Amniotic epithelial cell (primary cell): ENCODE measurements around the gene DBI.
A peak's percentile ranks its signal among the peaks of the same experiment; 100 is the strongest.

Experiments
- DNase-seq: peaks from one replicate; pipeline ENCODE4 v3.0.0-alpha.2; 2010; ENCODE audit warnings: low read depth

The DBI gene

DNA sequence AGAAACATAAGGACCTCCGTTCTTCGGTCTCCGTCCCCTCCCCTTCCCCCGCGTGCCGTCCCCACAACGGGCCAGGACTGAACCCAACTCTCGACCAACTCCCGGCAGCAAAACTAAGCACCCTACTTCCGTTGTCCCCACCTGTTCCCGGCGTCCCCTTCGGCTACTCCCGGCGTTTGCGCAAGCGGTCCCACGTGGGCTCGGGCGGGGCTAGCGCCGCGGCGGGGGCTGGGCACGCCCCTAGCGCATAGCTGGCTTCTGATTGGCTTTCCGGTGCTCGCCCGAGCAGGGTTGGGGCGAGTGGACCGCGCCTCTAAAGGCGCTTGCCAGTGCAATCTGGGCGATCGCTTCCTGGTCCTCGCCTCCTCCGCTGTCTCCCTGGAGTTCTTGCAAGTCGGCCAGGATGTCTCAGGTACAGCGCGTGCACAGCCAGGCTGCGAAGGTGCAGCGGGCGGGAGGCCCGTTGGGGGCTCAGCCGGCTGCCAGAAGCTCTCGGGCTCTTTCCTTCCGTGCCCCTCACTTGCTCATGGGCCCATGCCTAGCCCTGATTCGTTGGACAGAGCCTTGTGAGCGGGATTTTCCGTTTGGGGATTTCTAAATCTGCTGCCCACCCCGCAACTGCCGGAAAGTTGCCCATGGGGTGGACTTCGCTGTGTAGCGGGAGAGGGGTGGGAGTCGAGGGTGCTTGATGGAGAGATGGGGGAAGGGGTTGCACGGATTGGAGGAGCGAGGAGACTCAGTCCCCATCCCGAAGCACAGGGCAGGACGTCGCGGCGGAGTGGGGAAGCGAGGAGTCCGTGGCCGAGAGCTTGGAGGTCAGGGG, at the start of gene DBI, which contains the start of gene C2orf76:
DBI (plus strand) TSS at position 329 of the 823 bp plus-strand sequence; CDS start at position 404, 75 bp downstream.
C2orf76 (minus strand) TSS at position 186 of the 823 bp plus-strand sequence. CDS start 26,875 bp downstream, outside the sequence.
- peak; percentile 91 for DNase-seq

DNA sequence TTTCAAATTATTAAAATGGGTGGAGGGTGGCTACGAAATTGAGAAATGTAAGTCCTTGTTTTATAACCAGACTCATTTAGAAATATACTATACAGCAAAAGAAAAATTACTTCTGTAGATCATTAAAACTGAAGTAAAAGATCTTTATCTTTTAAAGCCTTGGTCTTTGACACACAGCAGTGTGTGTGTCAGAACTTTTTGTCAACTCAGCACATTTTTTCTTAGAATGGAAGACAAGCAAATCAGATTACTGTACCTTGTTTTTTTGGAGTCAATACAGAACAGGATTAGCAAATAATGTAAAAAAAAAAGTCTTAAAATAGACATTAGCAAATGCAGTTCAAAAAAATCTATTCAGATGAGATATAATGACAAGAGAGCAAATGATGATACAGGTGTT, 49.2 kb upstream of the DBI start:
- no peak for DNase-seq

DNA sequence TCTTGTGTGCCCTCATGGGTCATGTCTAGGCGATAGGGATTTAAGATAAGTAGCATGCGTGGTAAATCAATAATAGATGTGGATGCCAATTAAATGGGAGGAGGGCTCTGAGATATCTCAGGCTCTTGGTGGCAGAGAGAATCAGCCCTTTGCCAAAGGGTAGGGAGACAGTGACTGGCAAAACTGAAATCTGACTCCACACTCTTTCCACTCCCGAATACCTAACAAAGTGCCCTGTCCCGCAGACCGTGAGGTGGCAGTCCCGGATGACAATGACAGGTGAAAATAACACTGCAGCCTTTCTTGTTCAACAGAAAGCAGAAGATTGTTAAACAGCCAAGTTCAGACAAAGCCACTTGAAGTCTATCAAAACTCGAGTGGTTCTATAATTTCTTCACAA, 47.2 kb upstream of the DBI start:
- no peak for DNase-seq

DNA sequence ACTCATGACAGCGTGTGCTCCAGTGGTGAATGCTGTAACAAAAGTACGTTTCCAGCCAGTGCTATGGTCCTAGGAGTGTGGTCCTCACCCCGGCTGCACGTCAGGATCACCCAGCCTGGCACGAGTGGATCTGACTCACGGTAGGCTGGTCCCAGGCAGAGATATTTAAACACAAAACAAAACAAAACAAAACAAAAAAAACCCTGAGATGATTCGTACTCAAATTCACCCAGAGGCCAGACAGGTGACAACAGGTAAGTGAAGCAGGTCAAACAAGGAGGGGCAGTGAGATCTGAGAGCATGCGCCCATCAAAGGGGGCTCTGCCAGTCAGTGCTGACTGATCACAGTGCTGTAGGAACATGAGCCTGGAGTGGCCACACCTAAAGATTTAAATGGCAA, 43.3 kb upstream of the DBI start:
- DNase-seq = no peak

DNA sequence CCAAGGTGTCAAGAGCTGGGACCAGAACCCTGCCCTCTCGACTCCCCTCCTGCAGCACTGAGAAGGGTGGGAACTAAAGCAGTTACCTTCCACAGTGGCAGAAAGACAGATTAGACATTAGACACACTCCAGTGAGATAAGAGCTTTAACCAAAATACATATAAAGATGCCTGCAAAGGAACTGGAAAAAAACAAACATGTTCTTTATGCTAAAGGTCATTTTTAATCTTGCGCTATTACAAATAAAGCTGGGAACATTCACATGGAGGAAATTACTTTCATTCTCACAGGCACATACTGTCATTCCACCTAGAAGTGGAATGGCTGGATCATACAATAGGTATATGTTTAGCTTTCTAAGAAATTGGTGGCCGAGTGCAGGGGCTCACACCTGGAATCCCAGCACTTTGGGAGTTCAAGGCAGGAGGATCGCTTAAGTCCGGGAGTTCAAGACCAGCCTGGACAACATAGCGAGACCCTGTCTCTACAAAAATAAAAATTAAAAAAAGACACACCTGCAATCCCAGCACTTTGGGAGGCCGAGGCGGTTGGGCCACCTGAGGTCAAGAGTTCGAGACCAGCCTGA, 42.0 kb upstream of the DBI start:
- DNase-seq = no peak

DNA sequence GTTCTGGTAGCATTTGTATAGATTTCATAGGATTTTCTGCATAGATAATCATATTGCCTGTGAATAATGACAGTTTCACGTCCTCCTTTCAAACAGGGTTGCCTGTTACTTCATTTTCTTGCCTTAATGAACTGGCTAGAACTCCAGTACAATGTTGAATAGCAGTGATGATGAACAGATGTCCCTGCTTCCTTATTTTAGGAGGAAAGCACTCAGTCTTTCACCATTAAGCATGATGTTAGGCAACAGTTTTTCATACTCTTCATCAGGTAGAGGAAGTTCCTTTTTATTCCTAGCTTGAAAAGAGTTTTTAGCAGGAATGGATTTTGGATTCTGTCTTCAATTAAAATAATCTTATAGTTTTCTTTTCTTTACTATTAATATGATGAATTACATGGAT, 39.8 kb upstream of the DBI start:
- DNase-seq = no peak

DNA sequence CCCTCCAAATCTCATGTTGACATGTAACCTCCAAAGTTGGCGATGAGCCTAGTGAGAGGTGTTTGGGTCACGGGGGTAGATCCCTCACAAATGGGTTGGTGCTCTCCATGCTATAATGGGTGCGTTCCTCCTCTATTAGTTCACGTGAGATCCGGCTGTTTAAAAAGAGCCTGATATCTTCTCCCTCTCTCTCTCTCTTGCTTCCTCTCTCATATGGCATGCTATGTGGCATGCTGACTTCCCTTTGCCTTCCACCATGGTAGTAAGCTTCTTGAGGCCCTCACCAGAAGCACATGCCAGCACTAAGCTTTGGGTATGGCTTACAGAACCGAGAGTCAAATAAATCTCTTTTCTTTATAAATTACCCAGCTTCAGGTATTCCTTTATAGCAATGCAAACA, 39.3 kb upstream of the DBI start:
- DNase-seq = no peak

DNA sequence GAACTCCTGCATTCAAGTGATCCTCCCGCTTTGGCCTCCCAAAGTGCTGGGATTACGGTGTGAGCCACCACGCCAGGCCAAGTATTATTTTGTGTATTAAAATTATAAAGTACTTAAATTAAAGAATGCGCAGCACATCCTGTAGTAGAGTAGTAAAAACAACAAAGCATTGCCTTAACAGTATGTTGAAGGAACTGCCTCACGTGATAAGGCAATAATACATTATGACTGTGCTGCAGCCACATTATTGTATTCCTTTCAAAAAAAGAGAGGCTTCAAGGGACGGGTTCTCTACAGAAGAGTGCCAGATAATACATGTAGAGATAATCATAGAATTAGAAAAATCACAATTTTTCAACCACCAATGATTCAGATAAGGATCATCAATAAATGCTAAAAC, 33.8 kb upstream of the DBI start:
- no peak for DNase-seq

DNA sequence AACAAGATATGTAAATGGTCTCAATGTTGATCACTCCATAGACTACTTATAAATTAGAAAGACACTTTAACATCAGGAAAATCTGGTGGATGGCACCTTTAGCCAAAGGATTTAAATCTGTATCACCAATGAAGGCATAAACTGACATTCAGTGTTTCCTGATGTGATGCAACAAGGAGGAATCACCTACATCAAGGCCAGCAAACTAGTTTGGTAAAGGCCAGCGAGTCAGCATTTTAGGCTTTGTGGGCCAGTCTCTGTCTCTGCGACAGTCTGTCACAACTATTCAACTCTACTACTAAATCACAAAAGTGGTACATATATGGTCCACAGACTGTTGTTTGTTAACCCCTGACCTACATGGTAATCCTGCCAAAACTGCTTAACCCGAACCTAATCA, 33.4 kb upstream of the DBI start:
- peak; percentile 32 for DNase-seq

DNA sequence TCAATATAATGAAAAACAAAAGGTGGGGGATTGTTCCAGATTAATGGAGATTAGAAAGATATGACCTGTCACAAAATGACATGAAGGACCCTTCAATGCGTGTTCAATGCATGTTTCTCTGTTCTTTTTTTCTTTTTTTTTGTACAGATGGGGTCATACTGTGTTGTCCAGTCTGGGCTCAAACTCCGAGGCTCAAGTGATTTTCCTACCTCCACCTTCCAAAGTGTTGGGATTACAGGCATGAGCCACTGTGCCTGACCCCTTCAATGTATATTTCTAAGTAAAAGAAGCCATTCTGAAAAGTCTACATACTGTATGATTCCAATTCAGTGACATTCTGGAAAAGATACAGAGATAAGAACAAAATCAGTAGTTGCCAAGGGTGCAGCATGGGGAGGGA, 32.9 kb upstream of the DBI start:
- no peak for DNase-seq

DNA sequence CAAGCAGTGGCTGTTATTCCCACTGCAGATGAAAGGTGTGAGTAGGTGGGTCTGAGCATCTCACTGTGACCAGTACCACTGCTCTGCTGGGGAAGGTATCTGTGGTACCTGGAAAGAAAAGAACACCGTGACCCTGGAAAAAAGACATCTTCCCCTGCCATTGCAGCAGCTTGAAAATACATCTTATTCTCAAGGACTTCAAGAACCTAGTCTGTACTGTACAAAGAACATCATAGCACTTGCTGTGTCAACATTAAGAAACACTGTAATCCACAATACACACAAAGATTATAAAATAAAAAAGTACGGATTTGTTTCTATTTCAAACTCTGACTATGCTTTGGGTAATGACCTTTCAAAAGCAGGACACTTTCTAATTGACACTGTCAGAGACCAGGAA, 29.0 kb upstream of the DBI start:
- DNase-seq = no peak

DNA sequence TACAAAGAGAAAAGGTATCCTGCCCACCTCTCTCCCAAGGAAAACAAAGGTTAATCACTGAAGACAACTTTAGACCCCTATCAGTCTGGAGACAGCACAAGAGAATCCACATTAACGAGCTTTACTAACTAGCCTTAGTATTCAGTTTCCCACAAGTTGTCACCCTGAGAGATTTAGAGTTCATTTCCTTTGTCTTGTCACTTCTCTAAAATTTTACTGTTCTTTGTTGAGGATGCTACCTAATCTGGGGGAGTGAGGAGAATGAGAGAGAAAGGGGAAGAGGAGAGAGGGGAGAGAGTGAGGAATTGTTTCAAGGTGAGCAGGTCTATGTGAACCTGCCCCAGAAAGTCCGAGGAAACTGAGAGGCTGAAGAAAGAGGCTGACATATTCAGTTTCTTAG, 28.5 kb upstream of the DBI start:
- DNase-seq = no peak

DNA sequence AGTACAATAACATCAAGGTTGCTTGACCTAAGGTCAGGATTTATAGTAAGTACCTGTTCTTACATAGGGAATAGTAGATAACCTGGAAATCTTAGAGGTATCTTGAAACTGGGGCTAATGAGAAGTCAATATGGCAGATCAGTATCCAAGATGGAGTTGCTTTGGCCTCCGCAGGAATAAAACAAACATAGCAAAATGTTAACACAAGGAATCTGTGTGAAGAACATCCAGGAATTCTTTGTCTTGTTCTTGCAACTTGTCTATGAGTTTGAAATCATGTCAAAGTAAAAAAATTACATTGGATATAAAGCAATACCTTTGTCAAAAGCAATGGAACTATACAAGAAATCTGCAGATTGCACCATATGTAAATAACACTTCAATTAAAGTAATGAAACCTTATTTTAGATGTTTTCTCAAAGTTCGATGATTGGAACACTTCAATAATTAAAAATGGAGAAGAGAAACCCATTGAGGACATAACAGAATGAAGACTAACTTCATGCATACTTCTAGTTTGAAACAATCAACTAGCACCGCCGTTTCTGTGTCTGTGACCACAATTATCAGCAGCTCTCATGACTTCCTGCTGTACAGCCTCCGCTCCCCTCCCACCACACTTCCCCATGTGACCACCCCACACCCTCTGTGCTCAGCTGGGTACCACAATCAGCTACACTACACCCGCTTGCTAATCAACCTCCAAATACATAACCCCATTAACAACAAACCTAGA, 27.8 kb upstream of the DBI start:
- no peak for DNase-seq

DNA sequence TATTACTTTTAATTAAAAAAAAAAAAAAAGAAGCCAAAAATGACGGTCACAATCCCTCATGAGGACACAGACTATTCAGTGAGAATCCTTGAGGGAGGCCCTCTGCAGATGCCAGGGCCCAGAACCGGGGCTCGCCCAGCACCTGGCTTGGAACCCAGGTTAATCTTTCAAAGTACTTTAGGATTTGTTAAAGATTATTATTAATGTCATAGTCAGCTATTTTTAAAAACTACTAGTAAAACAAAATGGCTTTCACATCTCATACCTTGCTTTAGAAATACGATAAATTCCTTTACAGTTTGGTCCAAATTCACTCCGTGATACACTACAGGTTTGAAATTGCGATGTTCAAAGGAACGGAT, 27.2 kb upstream of the DBI start:
- DNase-seq = no peak

DNA sequence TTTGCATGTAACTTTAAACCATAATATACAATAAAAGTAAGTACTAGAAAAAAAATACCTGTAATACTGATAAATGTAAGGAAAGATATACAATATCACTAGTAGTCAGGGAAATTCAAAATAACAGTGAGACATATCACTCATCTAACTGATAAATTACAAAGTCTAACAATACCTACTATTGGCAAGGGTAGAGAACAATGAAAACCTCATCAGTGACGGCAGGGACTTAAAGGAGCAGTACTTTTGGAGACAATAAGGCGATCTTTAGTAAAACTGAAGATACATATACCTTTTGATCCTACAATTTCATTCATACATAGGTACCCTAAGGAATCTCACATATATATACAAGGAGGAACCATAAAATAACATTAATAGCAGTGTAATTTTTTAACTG, 25.1 kb upstream of the DBI start:
- no peak for DNase-seq

DNA sequence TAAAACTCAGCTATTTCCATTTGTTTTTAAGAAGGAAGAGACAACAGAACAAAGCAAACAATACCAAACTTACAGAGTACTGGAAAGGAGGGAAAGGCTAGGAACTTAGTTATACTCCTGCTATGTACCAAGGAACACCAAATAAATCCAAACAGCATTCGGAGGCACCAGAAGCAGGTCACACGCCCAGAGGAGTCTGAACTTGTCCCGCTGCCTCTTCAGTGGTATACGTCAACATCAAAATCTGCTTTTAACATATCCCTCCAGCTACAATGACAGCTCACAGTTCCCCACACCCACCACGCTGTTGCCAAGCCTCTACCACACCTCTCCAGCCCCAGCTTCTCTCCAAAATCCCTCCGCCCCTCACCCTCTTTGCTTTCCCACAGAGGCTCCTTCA, 17.5 kb upstream of the DBI start:
- no peak for DNase-seq

DNA sequence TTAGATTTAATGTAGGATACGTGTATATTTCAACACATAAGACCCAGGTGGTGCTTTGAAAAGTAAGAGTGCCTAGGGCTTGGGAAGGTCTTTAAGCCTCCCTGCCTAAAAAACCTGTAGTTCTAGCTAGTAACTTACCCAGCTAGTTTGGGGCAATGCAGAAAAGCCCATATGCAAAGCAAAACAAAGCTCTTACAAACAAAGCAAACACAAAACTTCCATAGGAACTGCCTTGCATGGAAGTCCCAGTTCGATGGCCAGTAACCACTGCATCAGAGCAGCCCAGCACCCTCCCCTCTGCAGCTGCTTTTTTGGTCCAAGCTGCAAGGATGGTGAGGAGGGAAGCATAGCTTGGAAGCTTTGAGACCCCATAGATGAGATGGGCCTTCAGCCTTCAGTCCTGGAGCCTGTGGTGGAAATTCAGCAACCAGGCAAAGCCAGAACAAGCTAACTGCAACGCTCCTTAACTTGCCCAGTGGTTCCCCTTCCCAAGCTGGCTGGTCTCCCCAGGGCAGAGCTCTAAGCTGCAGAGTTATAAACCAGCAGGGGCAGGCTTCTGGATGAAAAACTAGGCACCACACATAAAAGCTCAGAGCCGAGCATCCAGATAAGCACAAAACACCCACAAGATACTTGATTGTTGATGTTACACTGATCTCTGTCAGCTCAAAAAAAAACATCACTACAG, 16.3 kb upstream of the DBI start:
- DNase-seq = no peak

DNA sequence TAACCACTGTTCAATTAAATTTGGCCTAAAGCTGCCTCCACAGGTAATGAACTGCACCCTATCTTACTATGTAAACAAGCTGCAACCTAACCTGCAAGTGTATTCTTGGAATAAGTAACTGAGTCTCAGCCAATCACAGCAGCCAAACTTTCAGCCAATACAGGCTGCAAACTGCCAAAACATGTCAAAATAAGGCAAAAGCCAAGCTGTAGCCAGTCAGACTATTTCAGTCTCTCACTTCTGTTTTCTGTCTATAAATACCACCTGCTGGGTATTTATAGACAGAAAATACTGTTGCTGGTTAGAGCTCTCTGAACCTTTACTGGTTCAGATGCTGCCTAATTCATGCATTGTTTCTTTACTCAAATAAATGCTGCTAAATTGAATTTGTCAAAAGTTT, 14.4 kb upstream of the DBI start:
- no peak for DNase-seq

DNA sequence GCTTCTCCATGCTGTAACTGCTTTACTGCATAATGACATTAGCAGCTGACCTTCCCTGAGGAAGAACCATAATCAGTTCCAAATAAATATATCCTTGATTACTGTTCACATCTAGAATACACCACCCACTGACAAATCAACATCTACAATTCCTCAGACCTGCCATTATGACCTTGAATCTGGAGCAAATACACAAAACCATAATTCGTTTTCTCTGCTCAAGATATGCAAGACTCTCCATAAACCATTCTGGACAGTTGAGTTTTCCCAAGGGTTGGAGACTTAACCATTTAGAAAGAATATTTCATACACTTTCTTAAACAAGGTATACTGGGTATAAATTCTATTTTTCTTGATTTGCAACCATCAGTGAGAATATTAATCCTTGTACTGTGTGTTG, 11.9 kb upstream of the DBI start:
- DNase-seq = no peak

DNA sequence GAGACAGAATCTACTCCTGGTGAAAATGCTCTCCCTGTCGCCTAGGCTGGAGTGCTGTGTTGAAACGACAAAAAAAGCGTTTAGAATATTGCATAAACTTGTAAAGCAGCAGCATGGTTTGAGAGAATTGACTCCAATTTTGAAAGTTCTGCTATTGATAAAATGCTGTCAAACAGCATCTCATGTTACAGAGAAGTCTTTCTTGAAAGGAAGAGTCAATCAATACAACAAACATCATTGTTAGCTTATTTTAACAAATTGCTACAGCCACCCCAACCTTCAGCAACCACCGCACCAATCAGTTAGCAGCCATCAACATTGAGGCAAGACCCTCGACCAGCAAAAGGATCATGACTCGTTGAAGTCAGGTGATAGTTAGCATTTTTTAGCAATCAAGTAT, 7.0 kb upstream of the DBI start:
- no peak for DNase-seq

DNA sequence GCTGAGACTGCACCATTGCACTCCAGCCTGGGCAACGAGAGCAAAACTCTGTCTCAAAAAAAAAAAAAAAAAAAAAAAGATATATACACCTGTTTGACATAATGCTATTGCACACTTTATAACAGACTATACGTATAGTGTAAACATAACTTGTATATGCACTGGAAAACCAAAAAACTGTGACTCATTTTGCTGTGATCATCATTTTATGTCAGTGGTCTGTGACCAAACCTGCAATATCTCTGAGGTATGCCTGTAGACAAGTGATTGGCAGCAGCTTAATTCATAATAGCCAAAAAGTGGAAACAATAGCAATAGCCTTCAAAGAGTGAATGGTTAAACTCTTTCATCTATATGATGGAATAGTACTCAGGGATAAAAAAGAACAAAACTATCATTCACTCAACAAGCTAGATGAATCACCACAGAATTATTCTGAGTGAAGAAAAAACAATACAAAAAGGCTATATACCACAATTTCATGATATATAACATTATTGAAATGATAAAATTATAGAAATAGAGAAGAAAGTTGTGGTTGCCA, 6.3 kb upstream of the DBI start:
- DNase-seq = no peak

DNA sequence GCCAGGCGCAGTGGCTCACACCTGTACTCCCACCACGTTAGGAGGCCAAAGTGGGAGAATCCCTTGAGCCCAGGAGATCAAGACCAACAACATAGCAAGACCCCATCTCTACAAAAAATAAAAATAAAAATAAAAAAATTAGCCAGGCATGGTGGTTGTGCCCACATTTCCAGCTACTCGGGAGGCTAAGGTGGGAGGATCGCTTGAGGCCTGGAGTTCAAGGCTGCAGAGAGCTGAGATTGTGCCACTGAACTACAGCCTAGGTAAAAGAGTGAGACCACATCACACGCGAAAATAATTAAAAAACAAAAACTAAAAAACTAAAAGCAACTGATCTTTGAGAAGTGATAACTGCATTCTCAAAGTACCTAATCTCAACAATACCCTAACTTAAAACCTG, 2.0 kb upstream of the DBI start:
- DNase-seq = no peak
